K562 (cell line): ENCODE data around the gene USP12. TPM values are rescaled to one million over a fixed set of nuclear protein-coding genes. Genes with fewer than 3 reads are reported as not detected.

Source experiments
- CEBPZ ChIP-seq: fragments of 150-350 bp; IDR thresholded peaks from 2 replicates; pipeline ENCODE4 v1.6.1; 2014; ENCODE audit warnings: low read depth, mild to moderate bottlenecking, low read length, borderline replicate concordance
- ETS2 ChIP-seq: IDR thresholded peaks from 2 replicates; pipeline ENCODE4 v1.6.1; 2016; ENCODE audit warnings: borderline replicate concordance, missing genetic modification characterization, mild to moderate bottlenecking, moderate library complexity, missing compliant biosample characterization; ENCODE audit not compliant: poor library complexity, severe bottlenecking
- LCOR ChIP-seq: sonication (generic); formaldehyde crosslinking; IDR thresholded peaks from 2 replicates; pipeline ENCODE4 v1.8.0; 2022; ENCODE audit warnings: mild to moderate bottlenecking, missing genetic modification reagents
- MYNN ChIP-seq, 2 experiments: sonication (generic); formaldehyde crosslinking in 1 of 2; IDR thresholded peaks; 2 replicates each; pipeline versions ENCODE4 v1.5.0 to v1.6.1; 2016 to 2020; ENCODE audit warnings: antibody characterized with exemption in 1 of 2, missing genetic modification reagents in 1 of 2
- NR2F6 ChIP-seq: fragments of 450-650 bp; formaldehyde crosslinking; IDR thresholded peaks from 2 replicates; pipeline ENCODE4 v1.4.0; 2020; ENCODE audit warnings: mild to moderate bottlenecking
- PRPF4 ChIP-seq: fragments of 200-400 bp; formaldehyde crosslinking; IDR thresholded peaks from one replicate; pipeline ENCODE4 v1.6.1; 2017; ENCODE audit warnings: low read length, low read depth, mild to moderate bottlenecking; ENCODE audit not compliant: insufficient read depth, poor library complexity, severe bottlenecking
- SMARCA4 ChIP-seq: fragments of 450-650 bp; IDR thresholded peaks from 2 replicates; pipeline ENCODE4 v1.6.1; 2016
- STAT6 ChIP-seq: sonication (generic); formaldehyde crosslinking; IDR thresholded peaks from 2 replicates; pipeline ENCODE4 v1.8.1; 2023; ENCODE audit warnings: mild to moderate bottlenecking, missing genetic modification reagents
- ZNF263 ChIP-seq: sonication (generic); formaldehyde crosslinking; IDR thresholded peaks from 2 replicates; pipeline ENCODE4 v1.8.0; 2022; ENCODE audit warnings: mild to moderate bottlenecking, missing genetic modification reagents, borderline replicate concordance
- polyA plus RNA-seq, 8 experiments: library from polyadenylated mRNA; depleted of rRNA in 4 of 8; stranded (reverse) in 5 of 8; unstranded in 3 of 8; fragments of >200 nt; fragmentation: Nextera tagmentation in 2 of 8; fragmentation: Illumina TruSeq in 1 of 8; extraction: Ambion mirVana in 2 of 8; extraction: Trizol in 1 of 8; gene quantifications; 2 replicates each; pipeline versions ENCODE4 v1.2.1 to v1.2.3, GENCODE V29; 2011 to 2014; ENCODE audit warnings: inconsistent platforms in 1 of 8, missing spikeins in 1 of 8
- total RNA-seq, 7 experiments: library from RNA; depleted of rRNA in 6 of 7; stranded (reverse); fragments of >200 nt in 6 of 7; fragmentation: Illumina TruSeq in 2 of 7; extraction: Trizol in 2 of 7; gene quantifications; 2 replicates each; pipeline versions ENCODE4 v1.2.1 to v1.2.3, GENCODE V29; 2011 to 2021; ENCODE audit warnings: low replicate concordance in 1 of 7
- TF ChIP-seq, protein P1 (sequence below), 2 experiments: IDR thresholded peaks; 2 replicates each; pipeline ENCODE4 v1.6.1; 2012; ENCODE audit warnings: improper control_type of control experiment in 2 of 2, low read depth in 2 of 2, low read length in 2 of 2, borderline replicate concordance in 1 of 2
- TF ChIP-seq, protein P2 (sequence below): fragments of 250-450 bp; sonication (Bioruptor Pico); IDR thresholded peaks from 2 replicates; pipeline ENCODE4 v1.8.0; 2021; ENCODE audit warnings: mild to moderate bottlenecking, moderate library complexity

The USP12 gene
- total and polyA plus RNA-seq, 9 of the 15 experiments (the other 6 are each of a cell fraction or from before 2014, with no cell fraction given) = 1.8 to 20.5 (median 13.3) TPM

- TF ChIP-seq, protein P1, sequence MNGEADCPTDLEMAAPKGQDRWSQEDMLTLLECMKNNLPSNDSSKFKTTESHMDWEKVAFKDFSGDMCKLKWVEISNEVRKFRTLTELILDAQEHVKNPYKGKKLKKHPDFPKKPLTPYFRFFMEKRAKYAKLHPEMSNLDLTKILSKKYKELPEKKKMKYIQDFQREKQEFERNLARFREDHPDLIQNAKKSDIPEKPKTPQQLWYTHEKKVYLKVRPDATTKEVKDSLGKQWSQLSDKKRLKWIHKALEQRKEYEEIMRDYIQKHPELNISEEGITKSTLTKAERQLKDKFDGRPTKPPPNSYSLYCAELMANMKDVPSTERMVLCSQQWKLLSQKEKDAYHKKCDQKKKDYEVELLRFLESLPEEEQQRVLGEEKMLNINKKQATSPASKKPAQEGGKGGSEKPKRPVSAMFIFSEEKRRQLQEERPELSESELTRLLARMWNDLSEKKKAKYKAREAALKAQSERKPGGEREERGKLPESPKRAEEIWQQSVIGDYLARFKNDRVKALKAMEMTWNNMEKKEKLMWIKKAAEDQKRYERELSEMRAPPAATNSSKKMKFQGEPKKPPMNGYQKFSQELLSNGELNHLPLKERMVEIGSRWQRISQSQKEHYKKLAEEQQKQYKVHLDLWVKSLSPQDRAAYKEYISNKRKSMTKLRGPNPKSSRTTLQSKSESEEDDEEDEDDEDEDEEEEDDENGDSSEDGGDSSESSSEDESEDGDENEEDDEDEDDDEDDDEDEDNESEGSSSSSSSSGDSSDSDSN (IDR thresholded peaks at IDR 0.05; ENCODE audit: borderline replicate concordance in 1 of 2, low read depth in 2 of 2, low read length in 2 of 2) = no peak
- TF ChIP-seq LCOR (CRISPR knock-in tag) (no peak), CEBPZ (no peak), STAT6 (CRISPR knock-in tag) (no peak), PRPF4 (no peak), SMARCA4 (no peak), ETS2 (no peak), NR2F6 (CRISPR knock-in tag) (no peak), ZNF263 (CRISPR knock-in tag) (no peak), MYNN (IDR thresholded peaks at IDR 0.05) (no peak), MYNN (CRISPR knock-in tag; IDR thresholded peaks at IDR 0.05) (no peak)
- TF ChIP-seq, protein P2, sequence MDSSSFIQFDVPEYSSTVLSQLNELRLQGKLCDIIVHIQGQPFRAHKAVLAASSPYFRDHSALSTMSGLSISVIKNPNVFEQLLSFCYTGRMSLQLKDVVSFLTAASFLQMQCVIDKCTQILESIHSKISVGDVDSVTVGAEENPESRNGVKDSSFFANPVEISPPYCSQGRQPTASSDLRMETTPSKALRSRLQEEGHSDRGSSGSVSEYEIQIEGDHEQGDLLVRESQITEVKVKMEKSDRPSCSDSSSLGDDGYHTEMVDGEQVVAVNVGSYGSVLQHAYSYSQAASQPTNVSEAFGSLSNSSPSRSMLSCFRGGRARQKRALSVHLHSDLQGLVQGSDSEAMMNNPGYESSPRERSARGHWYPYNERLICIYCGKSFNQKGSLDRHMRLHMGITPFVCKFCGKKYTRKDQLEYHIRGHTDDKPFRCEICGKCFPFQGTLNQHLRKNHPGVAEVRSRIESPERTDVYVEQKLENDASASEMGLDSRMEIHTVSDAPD (CRISPR knock-in tag) = no peak
Measured at GRCh38 chr13:27149702-27150101, 21.9 kb downstream of the USP12 start (continued).
